HepG2 (cell line): ENCODE results near the gene KRABD2.
"Not testable (repeated sequence)": the region's sequence is repeated elsewhere in the genome, so short reads cannot be mapped to it uniquely, and the experiment has no call there.

Experiments used
- ATAC-seq: fragments of 200-7000 bp; cut with Tn5 transposase; 3 replicates; pipeline ENCODE4 v1.9.1; 2020; ENCODE audit warnings: mild to moderate bottlenecking, moderate library complexity
- BruUV-seq: library from RNA; stranded (reverse); fragments of 400-500 nt; replicated peaks from 2 replicates; lab custom pipeline; 2021; lab: Mats Ljungman, UMichigan
- CTCF ChIA-PET: fragments of 300-600 bp; formaldehyde crosslinking; extraction: SDS; loops from one replicate; lab custom pipeline; 2021; ENCODE audit warnings: low total read pairs, inconsistent platforms, low intra/inter-chr PET ratio; lab: Yijun Ruan, JAX
- POLR2A ChIA-PET: fragments of 350-600 bp; sonication (Branson Sonifier 250); formaldehyde crosslinking; loops from one replicate; lab custom pipeline; 2020; ENCODE audit warnings: antibody characterized with exemption, inconsistent platforms; lab: Yijun Ruan, JAX
- DNase-seq: peaks from one replicate; pipeline ENCODE4 v3.0.0-alpha.2; 2015; ENCODE audit warnings: low spot score
- FAIRE-seq: peaks from 3 replicates; lab custom pipeline; 2011; peaks lifted over from hg19 to GRCh38; lab: Jason Lieb, UNC
- H2AFZ ChIP-seq: one replicate; pipeline ENCODE4 v1.6.1; 2011; ENCODE audit warnings: low read length, inconsistent platforms
- H3K27ac ChIP-seq: fragments of 300-600 bp; 3 replicates; pipeline ENCODE4 v1.8.0; 2011; ENCODE audit warnings: mixed run types, mild to moderate bottlenecking, mixed read lengths, low read length, inconsistent platforms; ENCODE audit not compliant: insufficient read depth; ENCODE audit errors: extremely low read length
- H3K27me3 ChIP-seq, 2 experiments: fragments of 200-600 bp in 1 of 2; 2 replicates in 1 of 2; 3 replicates in 1 of 2; pipeline versions ENCODE4 v1.6.0 to v1.8.0; 2011; ENCODE audit warnings: low read length in 2 of 2, mild to moderate bottlenecking in 2 of 2, moderate library complexity in 2 of 2, inconsistent platforms in 1 of 2; ENCODE audit not compliant: insufficient read depth in 2 of 2, control insufficient read depth in 1 of 2
- H3K36me3 ChIP-seq, 2 experiments: fragments of 200-600 bp in 1 of 2; replicated peaks in 1 of 2; 2 replicates in 1 of 2; 3 replicates in 1 of 2; pipeline versions ENCODE4 v1.5.1 to v1.8.0; 2011; ENCODE audit warnings: low read length in 2 of 2, inconsistent platforms in 1 of 2; ENCODE audit not compliant: insufficient read depth in 2 of 2, control insufficient read depth in 1 of 2
- H3K4me1 ChIP-seq: 2 replicates; pipeline ENCODE4 v1.5.1; 2012; ENCODE audit warnings: low read length, inconsistent platforms; ENCODE audit not compliant: insufficient read depth
- H3K4me2 ChIP-seq: 2 replicates; pipeline ENCODE4 v1.6.0; 2011; ENCODE audit warnings: low read depth, low read length, inconsistent platforms
- H3K4me3 ChIP-seq, 3 experiments: fragments of 200-600 bp in 1 of 3; sonication (generic), shearing (Covaris generic) in 1 of 3; replicated peaks in 1 of 3; 2 replicates each; pipeline ENCODE4 v1.5.1; 2011 to 2016; ENCODE audit warnings: low read length in 3 of 3, inconsistent platforms in 2 of 3, low read depth in 2 of 3, mild to moderate bottlenecking in 2 of 3, control low read depth in 1 of 3, mixed read lengths in 1 of 3; ENCODE audit not compliant: insufficient read depth in 1 of 3
- H3K79me2 ChIP-seq: one replicate; pipeline ENCODE4 v1.6.1; 2011; ENCODE audit warnings: low read length, inconsistent platforms; ENCODE audit not compliant: insufficient read depth
- H3K9ac ChIP-seq: 2 replicates; pipeline ENCODE4 v1.6.0; 2011; ENCODE audit warnings: mild to moderate bottlenecking, low read depth, low read length, inconsistent platforms; ENCODE audit not compliant: insufficient read depth
- H3K9me3 ChIP-seq: 2 replicates; pipeline ENCODE4 v1.5.1; 2012; ENCODE audit warnings: mild to moderate bottlenecking, low read length
- H4K20me1 ChIP-seq: 2 replicates; pipeline ENCODE4 v1.6.0; 2011; ENCODE audit warnings: inconsistent platforms, mild to moderate bottlenecking, low read length, moderate library complexity; ENCODE audit not compliant: insufficient read depth
- SRF ChIP-seq: IDR thresholded peaks from 2 replicates; pipeline ENCODE4 v1.6.1; 2011; ENCODE audit warnings: mild to moderate bottlenecking, low read depth, low read length, moderate library complexity
- WGBS: methylation state at CpG from one replicate; pipeline ENCODE4 v1.1.6; 2017; ENCODE audit warnings: low lambda C conversion rate; 5-methylcytosine and 5-hydroxymethylcytosine counted together
- in situ Hi-C: cut with HindIII; loops from 2 replicates; pipeline ENCODE4 v1.10.0; 2017; ENCODE audit warnings: low pct_unique_long_range_greater_than_20kb; ENCODE audit not compliant: extremely low pct_ligation_motif_present
- intact Hi-C: fragments of 100-400 bp; cut with micrococcal nuclease; formaldehyde crosslinking; loops from one replicate; pipeline ENCODE4 v1.10.0; 2022; ENCODE audit not compliant: unreplicated experiment
- TF ChIP-seq, protein P1 (sequence below): sonication (generic); formaldehyde crosslinking; IDR thresholded peaks from 2 replicates; pipeline ENCODE4 v1.5.0; 2020; ENCODE audit warnings: missing genetic modification reagents

KRABD2 gene

DNA sequence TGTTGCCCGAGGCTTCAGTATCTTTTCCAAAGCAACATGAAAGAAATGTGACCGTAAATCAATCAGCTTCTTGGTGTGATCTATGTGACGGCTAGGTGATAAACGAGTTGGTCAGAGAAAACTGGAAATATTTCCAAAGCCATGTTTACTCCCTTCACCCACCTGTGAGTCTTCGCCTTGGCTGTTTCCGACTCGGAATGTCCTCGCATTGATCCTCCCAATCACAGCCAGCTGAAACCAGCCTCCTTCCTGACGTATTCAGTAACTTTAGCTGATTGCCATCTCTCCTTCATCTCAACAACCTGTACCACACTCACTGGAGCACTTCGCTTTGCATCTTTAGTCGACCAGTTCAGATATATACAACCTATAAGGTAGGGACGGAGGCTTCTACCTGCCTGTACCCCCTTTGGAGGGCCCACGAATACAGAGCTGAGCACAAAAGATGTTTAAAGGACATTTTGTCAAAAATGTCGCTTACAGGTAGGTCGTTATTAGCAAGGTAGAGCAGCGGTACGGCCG, 705 bp downstream of the KRABD2 start:
- ATAC-seq: peak; percentile 41
- BruUV-seq: no TSS peak
- no peak for FAIRE-seq
- Histone ChIP-seq H3K27me3 (peaks cover 0 to 3% of the 10 kb centered on the region in 2 experiments; a peak in 1 of 5 replicates), H3K4me1 (peaks cover 49% of the 10 kb centered on the region), H3K4me3 (peak overlapping the region; percentile 66 to 85 (median 80)), H3K9ac (peak overlapping the region; percentile 85), H4K20me1 (peaks cover 23% of the 10 kb centered on the region), H3K27ac (peak overlapping the region; percentile 75), H2AFZ (peak overlapping the region; percentile 71), H3K79me2 (peaks cover 15% of the 10 kb centered on the region), H3K36me3 (peaks cover 9 to 30% of the 10 kb centered on the region in 2 experiments; a peak in 4 of 5 replicates), H3K9me3 (no peaks in the 10 kb centered on the region), H3K4me2 (peak overlapping the region; percentile 93)
- no peak for DNase-seq
- intact Hi-C loops (loop anchor here (5.0 kb wide), 1 partner anchor 153 kb away; no protein-coding TSS in a partner anchor), in situ Hi-C loops (no loop called here)
- no peak for TF ChIP-seq SRF
- TF ChIP-seq, protein P1, sequence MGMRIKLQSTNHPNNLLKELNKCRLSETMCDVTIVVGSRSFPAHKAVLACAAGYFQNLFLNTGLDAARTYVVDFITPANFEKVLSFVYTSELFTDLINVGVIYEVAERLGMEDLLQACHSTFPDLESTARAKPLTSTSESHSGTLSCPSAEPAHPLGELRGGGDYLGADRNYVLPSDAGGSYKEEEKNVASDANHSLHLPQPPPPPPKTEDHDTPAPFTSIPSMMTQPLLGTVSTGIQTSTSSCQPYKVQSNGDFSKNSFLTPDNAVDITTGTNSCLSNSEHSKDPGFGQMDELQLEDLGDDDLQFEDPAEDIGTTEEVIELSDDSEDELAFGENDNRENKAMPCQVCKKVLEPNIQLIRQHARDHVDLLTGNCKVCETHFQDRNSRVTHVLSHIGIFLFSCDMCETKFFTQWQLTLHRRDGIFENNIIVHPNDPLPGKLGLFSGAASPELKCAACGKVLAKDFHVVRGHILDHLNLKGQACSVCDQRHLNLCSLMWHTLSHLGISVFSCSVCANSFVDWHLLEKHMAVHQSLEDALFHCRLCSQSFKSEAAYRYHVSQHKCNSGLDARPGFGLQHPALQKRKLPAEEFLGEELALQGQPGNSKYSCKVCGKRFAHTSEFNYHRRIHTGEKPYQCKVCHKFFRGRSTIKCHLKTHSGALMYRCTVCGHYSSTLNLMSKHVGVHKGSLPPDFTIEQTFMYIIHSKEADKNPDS (CRISPR knock-in tag): 0 out of 2 replicates have a peak, but pooled peaks have one; percentile 45
- ChIA-PET POLR2A (interaction anchor here (0.6 to 2.5 kb wide), 7 partner anchors 9 to 203 kb away, joined by 3 to 10 read pairs (median 5); partner anchors contain the start of genes NDEL1 and SLC25A35), CTCF (no interaction called here)
- WGBS: 27% methylated on average over 18 of the region's 18 CpGs

DNA sequence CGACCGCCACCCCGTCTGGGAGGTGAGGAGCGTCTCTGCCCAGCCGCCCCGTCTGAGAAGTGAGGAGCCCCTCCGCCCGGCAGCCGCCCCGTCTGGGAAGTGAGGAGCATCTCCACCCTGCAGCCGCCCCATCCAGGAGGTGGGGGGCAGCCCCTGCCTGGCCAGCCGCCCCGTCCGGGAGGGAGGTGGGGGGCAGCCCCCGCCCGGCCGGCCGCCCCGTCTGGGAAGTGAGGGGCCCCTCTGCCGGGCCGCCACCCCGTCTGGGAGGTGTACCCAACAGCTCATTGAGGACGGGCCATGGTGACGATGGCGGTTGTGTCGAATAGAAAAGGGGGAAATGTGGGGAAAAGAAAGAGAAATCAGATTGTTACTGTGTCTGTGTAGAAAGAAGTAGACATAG, 2.6 kb downstream of the KRABD2 start:
- H3K27me3 ChIP-seq, CTCF ChIA-PET, POLR2A ChIA-PET, FAIRE-seq, H3K4me3 ChIP-seq, in situ Hi-C loops, DNase-seq, BruUV-seq, H2AFZ ChIP-seq, H3K79me2 ChIP-seq, H3K4me2 ChIP-seq, H3K9me3 ChIP-seq, intact Hi-C loops, ATAC-seq, H3K9ac ChIP-seq, H3K27ac ChIP-seq: not testable (repeated sequence)
- H3K36me3 ChIP-seq: peaks cover 3 to 21% of the 10 kb centered on the region in 2 experiments
- peaks cover 30% of the 10 kb centered on the region for H3K4me1 ChIP-seq
- WGBS: 94% methylated on average over 12 of the region's 26 CpGs
- H4K20me1 ChIP-seq: peaks cover 12% of the 10 kb centered on the region
